Naive B cell (primary cell): ENCODE results near the gene HSPB9. TPM values are rescaled to one million over a fixed set of nuclear protein-coding genes. Genes with fewer than 3 reads are reported as not detected.
A peak's percentile ranks its signal among the peaks of the same experiment; 100 is the strongest.

ENCODE experiments used
- ATAC-seq, 2 donors: fragments of 150-1000 bp; cut with Tn5 transposase; 2 replicates each; pipeline ENCODE4 v1.10.0; 2021; ENCODE audit warnings: low read depth in 2 of 2, mild to moderate bottlenecking in 2 of 2, moderate library complexity in 2 of 2
- DNase-seq: peaks from one replicate; pipeline ENCODE4 v3.0.0; 2022
- H3K27ac Mint-ChIP-seq, 6 donors: one replicate each; pipeline ENCODE4 v1.8.0; 2020 to 2022; ENCODE audit warnings: mild to moderate bottlenecking in 6 of 6, mixed read lengths in 6 of 6, moderate library complexity in 5 of 6, inconsistent platforms in 2 of 6
- H3K27me3 Mint-ChIP-seq, 3 donors: one replicate each; pipeline ENCODE4 v1.8.0; 2021 to 2022; ENCODE audit warnings: mixed read lengths in 3 of 3, mild to moderate bottlenecking in 1 of 3
- H3K36me3 Mint-ChIP-seq, 2 donors: one replicate each; pipeline ENCODE4 v1.8.0; 2020 to 2022; ENCODE audit warnings: mixed read lengths in 2 of 2, inconsistent platforms in 1 of 2, mild to moderate bottlenecking in 1 of 2
- H3K4me1 Mint-ChIP-seq, 3 donors: one replicate each; pipeline ENCODE4 v1.8.0; 2020 to 2022; ENCODE audit warnings: mixed read lengths in 3 of 3, inconsistent platforms in 1 of 3, mild to moderate bottlenecking in 1 of 3, moderate library complexity in 1 of 3
- H3K4me3 Mint-ChIP-seq, 8 donors: one replicate each; pipeline ENCODE4 v1.8.0; 2020 to 2022; ENCODE audit warnings: mild to moderate bottlenecking in 8 of 8, mixed read lengths in 8 of 8, moderate library complexity in 8 of 8, inconsistent platforms in 2 of 8
- H3K9me3 Mint-ChIP-seq, 7 donors: one replicate each; pipeline ENCODE4 v1.8.0; 2020 to 2022; ENCODE audit warnings: mixed read lengths in 7 of 7, mild to moderate bottlenecking in 5 of 7, inconsistent platforms in 2 of 7, moderate library complexity in 1 of 7
- polyA plus RNA-seq, 6 donors: library from polyadenylated mRNA; unstranded; fragments of 300-500 nt; fragmentation: Illumina TruSeq; gene quantifications; one replicate each; pipeline ENCODE4 v1.2.3, GENCODE V29; 2021; ENCODE audit warnings: low read depth in 6 of 6

The HSPB9 gene
- polyA plus RNA-seq, 6 donors from 2014 or later: 0.17 to 0.37 (median 0.25) TPM; not detected in 2

- ATAC-seq (no peak), DNase-seq (no peak)
- no peaks in the 10 kb centered on the region for H3K9me3 Mint-ChIP-seq
- peaks cover 18 to 64% (median 38%) of the 10 kb centered on the region in 3 donors for H3K27me3 Mint-ChIP-seq
- peaks cover 5 to 7% (median 6%) of the 10 kb centered on the region in 3 donors for H3K4me1 Mint-ChIP-seq
- no peaks in the 10 kb centered on the region for H3K36me3 Mint-ChIP-seq
- H3K27ac Mint-ChIP-seq: no peak overlapping the region
- no peak overlapping the region for H3K4me3 Mint-ChIP-seq
These were observed 29.7 kb upstream of the HSPB9 start for GRCh38 chr17:42092939-42093338.

- peaks cover 12 to 58% (median 29%) of the 10 kb centered on the region in 3 donors for H3K27me3 Mint-ChIP-seq
- no peaks in the 10 kb centered on the region for H3K36me3 Mint-ChIP-seq
- H3K4me3 Mint-ChIP-seq: no peak overlapping the region
- H3K4me1 Mint-ChIP-seq: peaks cover 8 to 10% (median 8%) of the 10 kb centered on the region in 3 donors
- H3K27ac Mint-ChIP-seq: peak overlapping the region in 1 of 6 donors; percentile 90
- DNase-seq (no peak), ATAC-seq (no peak)
- no peaks in the 10 kb centered on the region for H3K9me3 Mint-ChIP-seq
These were observed 28.1 kb upstream of the HSPB9 start for GRCh38 chr17:42094375-42095069.

GRCh38 chr17:42096360-42097111, 26.1 kb upstream of the HSPB9 start:
- DNase-seq (no peak), ATAC-seq (no peak)
- Mint-ChIP-seq H3K4me1 (peaks cover 8 to 13% (median 8%) of the 10 kb centered on the region in 3 donors), H3K27me3 (peaks cover 6 to 51% (median 29%) of the 10 kb centered on the region in 3 donors), H3K27ac (peak overlapping the region in 1 of 6 donors; percentile 39), H3K4me3 (peak overlapping the region in 2 of 8 donors; percentile 10 to 29), H3K36me3 (no peaks in the 10 kb centered on the region), H3K9me3 (no peaks in the 10 kb centered on the region)

- H3K27me3 Mint-ChIP-seq: peaks cover 6 to 45% (median 29%) of the 10 kb centered on the region in 3 donors
- peak within 1 kb of the TSS in 7 of 8 donors; percentile 61 to 85 (median 73) for H3K4me3 Mint-ChIP-seq
- H3K36me3 Mint-ChIP-seq: no peaks in the 10 kb centered on the region
- ATAC-seq (peak; percentile 74 to 80), DNase-seq (peak; percentile 22)
- H3K9me3 Mint-ChIP-seq: no peaks in the 10 kb centered on the region
- peak within 1 kb of the TSS in 3 of 6 donors; percentile 53 to 68 (median 66) for H3K27ac Mint-ChIP-seq
- peaks cover 8 to 17% (median 8%) of the 10 kb centered on the region in 3 donors for H3K4me1 Mint-ChIP-seq
These were observed 24.6 kb upstream of the HSPB9 start, which contains the start of gene ZNF385C for GRCh38 chr17:42097691-42098631. Gene ZNF385C, minus strand, starts transcription at chr17:42098473. Its CDS starts 35,417 bp downstream, at chr17:42063056.

- no peaks in the 10 kb centered on the region for H3K9me3 Mint-ChIP-seq
- peak overlapping the region in 6 of 8 donors; percentile 9 to 73 (median 55) for H3K4me3 Mint-ChIP-seq
- H3K4me1 Mint-ChIP-seq: peaks cover 8 to 17% (median 8%) of the 10 kb centered on the region in 3 donors
- H3K27me3 Mint-ChIP-seq: peaks cover 6 to 39% (median 27%) of the 10 kb centered on the region in 3 donors
- peak overlapping the region in 2 of 6 donors; percentile 47 to 66 for H3K27ac Mint-ChIP-seq
- DNase-seq: no peak
- H3K36me3 Mint-ChIP-seq: no peaks in the 10 kb centered on the region
- ATAC-seq: peak in 1 of 2 donors; percentile 20
These were observed 23.7 kb upstream of the HSPB9 start for GRCh38 chr17:42098730-42099399.

GRCh38 chr17:42101513-42102292, 20.9 kb upstream of the HSPB9 start:
- no peaks in the 10 kb centered on the region for H3K36me3 Mint-ChIP-seq
- no peak overlapping the region for H3K4me3 Mint-ChIP-seq
- H3K27ac Mint-ChIP-seq: no peak overlapping the region
- H3K27me3 Mint-ChIP-seq: peaks cover 0 to 16% (median 6%) of the 10 kb centered on the region in 3 donors
- DNase-seq (peak; percentile 51), ATAC-seq (peak; percentile 32 to 41)
- no peaks in the 10 kb centered on the region for H3K9me3 Mint-ChIP-seq
- H3K4me1 Mint-ChIP-seq: peaks cover 11 to 17% (median 12%) of the 10 kb centered on the region in 3 donors

- H3K4me3 Mint-ChIP-seq: no peak overlapping the region
- no peak for DNase-seq
- ATAC-seq: no peak
- no peaks in the 10 kb centered on the region for H3K27me3 Mint-ChIP-seq
- H3K36me3 Mint-ChIP-seq: no peaks in the 10 kb centered on the region
- H3K9me3 Mint-ChIP-seq: no peaks in the 10 kb centered on the region
- no peak overlapping the region for H3K27ac Mint-ChIP-seq
- peaks cover 13 to 15% (median 13%) of the 10 kb centered on the region in 3 donors for H3K4me1 Mint-ChIP-seq
These were observed 19.2 kb upstream of the HSPB9 start for GRCh38 chr17:42103221-42103954.

- H3K9me3 Mint-ChIP-seq: no peaks in the 10 kb centered on the region
- DNase-seq (no peak), ATAC-seq (no peak)
- peaks cover 15 to 18% (median 16%) of the 10 kb centered on the region in 3 donors for H3K4me1 Mint-ChIP-seq
- no peak overlapping the region for H3K4me3 Mint-ChIP-seq
- no peaks in the 10 kb centered on the region for H3K27me3 Mint-ChIP-seq
- no peak overlapping the region for H3K27ac Mint-ChIP-seq
- H3K36me3 Mint-ChIP-seq: no peaks in the 10 kb centered on the region
These were observed 18.3 kb upstream of the HSPB9 start for GRCh38 chr17:42104264-42104663.

- Mint-ChIP-seq H3K4me1 (peaks cover 22 to 28% (median 22%) of the 10 kb centered on the region in 3 donors), H3K27ac (no peak overlapping the region), H3K27me3 (no peaks in the 10 kb centered on the region), H3K9me3 (no peaks in the 10 kb centered on the region), H3K36me3 (peaks cover 4 to 8% of the 10 kb centered on the region in 2 donors), H3K4me3 (peak overlapping the region in 4 of 8 donors; percentile 6 to 88 (median 12))
- DNase-seq (no peak), ATAC-seq (no peak)
These were observed 16.6 kb upstream of the HSPB9 start for GRCh38 chr17:42106009-42106408.

- Mint-ChIP-seq H3K4me1 (peaks cover 19 to 39% (median 24%) of the 10 kb centered on the region in 3 donors), H3K36me3 (peaks cover 4 to 8% of the 10 kb centered on the region in 2 donors), H3K4me3 (peak overlapping the region in 5 of 8 donors; percentile 58 to 87 (median 75)), H3K27ac (no peak overlapping the region), H3K27me3 (no peaks in the 10 kb centered on the region), H3K9me3 (no peaks in the 10 kb centered on the region)
- ATAC-seq (no peak), DNase-seq (no peak)
These were observed 15.5 kb upstream of the HSPB9 start for GRCh38 chr17:42107124-42107523.
